ENCODE measurements around the gene SS18L1.

The SS18L1 gene

DNA sequence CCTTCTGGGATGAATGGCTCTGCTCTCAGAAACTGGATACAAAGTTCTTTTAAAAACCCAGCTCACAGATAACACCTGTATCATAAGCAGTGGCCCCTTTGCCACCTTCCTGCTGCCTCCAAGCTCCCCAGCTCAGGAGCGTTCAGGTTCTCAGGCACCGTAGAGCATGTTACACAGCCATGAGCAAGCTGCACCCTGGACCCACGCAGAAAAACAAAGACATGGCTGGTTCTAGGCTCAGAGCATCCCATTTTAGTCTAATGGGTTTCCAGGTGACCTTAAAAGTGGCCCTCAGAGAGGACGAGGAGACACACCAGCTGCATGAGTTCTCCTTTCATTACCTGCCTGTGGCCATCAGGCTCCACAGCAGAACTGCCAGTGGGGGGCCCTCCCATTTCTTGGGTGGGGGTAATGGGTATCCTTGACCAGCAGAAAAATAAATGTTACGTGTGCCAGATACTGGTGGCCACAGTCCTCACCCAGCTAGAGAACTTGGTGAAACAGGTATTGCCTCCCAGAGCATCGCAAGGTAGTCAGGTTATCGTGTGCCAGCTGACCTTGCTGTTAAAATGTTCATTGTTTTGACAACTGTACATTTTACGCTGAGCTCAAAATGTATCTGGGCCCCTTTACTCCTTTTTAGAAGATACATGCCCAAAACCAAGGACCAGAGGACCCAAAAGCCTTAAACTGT lies 7.8 kb upstream of the SS18L1 start:
- TF ChIP-seq, protein P1, sequence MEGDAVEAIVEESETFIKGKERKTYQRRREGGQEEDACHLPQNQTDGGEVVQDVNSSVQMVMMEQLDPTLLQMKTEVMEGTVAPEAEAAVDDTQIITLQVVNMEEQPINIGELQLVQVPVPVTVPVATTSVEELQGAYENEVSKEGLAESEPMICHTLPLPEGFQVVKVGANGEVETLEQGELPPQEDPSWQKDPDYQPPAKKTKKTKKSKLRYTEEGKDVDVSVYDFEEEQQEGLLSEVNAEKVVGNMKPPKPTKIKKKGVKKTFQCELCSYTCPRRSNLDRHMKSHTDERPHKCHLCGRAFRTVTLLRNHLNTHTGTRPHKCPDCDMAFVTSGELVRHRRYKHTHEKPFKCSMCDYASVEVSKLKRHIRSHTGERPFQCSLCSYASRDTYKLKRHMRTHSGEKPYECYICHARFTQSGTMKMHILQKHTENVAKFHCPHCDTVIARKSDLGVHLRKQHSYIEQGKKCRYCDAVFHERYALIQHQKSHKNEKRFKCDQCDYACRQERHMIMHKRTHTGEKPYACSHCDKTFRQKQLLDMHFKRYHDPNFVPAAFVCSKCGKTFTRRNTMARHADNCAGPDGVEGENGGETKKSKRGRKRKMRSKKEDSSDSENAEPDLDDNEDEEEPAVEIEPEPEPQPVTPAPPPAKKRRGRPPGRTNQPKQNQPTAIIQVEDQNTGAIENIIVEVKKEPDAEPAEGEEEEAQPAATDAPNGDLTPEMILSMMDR (conservative IDR thresholded peaks at IDR 0.05): no peak
- TF ChIP-seq ZFX (IDR thresholded peaks at IDR 0.05): no peak
- no peak overlapping the region for H3K27ac ChIP-seq

- no peak overlapping the region for H3K27ac ChIP-seq
- TF ChIP-seq, protein P1 (conservative IDR thresholded peaks at IDR 0.05): peak; percentile 93
- TF ChIP-seq ZFX (IDR thresholded peaks at IDR 0.05): no peak
Measured at GRCh38 chr20:62136283-62137091, 7.1 kb upstream of the SS18L1 start.

DNA sequence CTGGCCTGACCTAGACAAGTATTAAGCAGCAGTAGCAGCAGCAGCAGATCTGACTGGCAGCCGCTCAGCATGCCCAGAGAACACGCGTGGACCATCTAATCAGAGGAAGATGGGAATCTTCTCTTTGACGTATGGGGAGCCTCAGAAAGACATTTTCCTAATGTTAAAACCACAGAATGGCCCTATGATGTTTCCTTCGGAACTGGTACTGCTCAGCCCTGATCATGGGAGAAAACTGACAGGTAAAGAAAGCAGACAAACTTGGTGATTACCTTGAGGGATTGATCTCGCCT lies 6.5 kb upstream of the SS18L1 start:
- no peak for TF ChIP-seq ZFX (IDR thresholded peaks at IDR 0.05)
- TF ChIP-seq, protein P1 (conservative IDR thresholded peaks at IDR 0.05): peak; percentile 75
- no peak overlapping the region for H3K27ac ChIP-seq

- H3K27ac ChIP-seq: no peak overlapping the region
- TF ChIP-seq ZFX (IDR thresholded peaks at IDR 0.05): no peak
- TF ChIP-seq, protein P1 (conservative IDR thresholded peaks at IDR 0.05): no peak
Measured at GRCh38 chr20:62137478-62138203, 5.9 kb upstream of the SS18L1 start.

- TF ChIP-seq, protein P1 (conservative IDR thresholded peaks at IDR 0.05): no peak
- TF ChIP-seq ZFX (IDR thresholded peaks at IDR 0.05): no peak
- no peak overlapping the region for H3K27ac ChIP-seq
Measured at GRCh38 chr20:62138204-62138543, 5.4 kb upstream of the SS18L1 start.

- no peak overlapping the region for H3K27ac ChIP-seq
- no peak for TF ChIP-seq ZFX (IDR thresholded peaks at IDR 0.05)
- TF ChIP-seq, protein P1 (conservative IDR thresholded peaks at IDR 0.05): no peak
Measured at GRCh38 chr20:62138912-62139311, 4.7 kb upstream of the SS18L1 start.

- no peak overlapping the region for H3K27ac ChIP-seq
- TF ChIP-seq ZFX (IDR thresholded peaks at IDR 0.05): no peak
- TF ChIP-seq, protein P1 (conservative IDR thresholded peaks at IDR 0.05): no peak
Measured at GRCh38 chr20:62139636-62140035, 3.9 kb upstream of the SS18L1 start.

Data from C4-2B (cell line).